ENCODE results near the gene RNF103. TPM values are rescaled to one million over a fixed set of nuclear protein-coding genes. Genes with fewer than 3 reads are reported as not detected.
A peak's percentile ranks its signal among the peaks of the same experiment; 100 is the strongest.
"Not testable (repeated sequence)": the region's sequence is repeated elsewhere in the genome, so short reads cannot be mapped to it uniquely, and the experiment has no call there.

The RNF103 gene
- polyA plus RNA-seq, 2 of the 4 experiments (the other 2 are of a cell fraction), result 20.0 to 38.3 TPM

DNA sequence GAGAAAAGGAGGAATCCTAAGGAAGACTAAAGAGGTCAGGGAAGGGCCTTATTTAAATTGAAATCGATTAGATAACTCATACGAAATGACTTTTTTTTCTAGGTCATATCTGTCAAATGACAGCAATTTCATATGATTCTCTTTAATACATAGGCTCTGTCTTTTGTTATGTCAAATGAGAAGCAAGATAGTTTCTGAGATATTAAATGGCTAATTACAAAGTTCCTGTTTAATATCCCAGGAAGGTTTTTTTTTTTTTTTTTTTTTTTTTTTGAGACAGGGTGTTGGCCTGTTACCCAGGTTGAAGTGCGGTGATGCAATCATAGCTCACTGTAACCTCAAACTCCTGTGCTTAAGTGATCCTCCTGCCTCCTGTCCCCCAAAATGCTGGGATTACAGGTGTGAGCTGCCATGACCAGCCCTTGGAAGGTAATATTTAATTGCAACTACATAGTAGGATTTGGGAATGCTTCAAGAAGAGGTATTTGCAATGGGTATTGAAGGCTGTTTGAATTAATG is 48.4 kb upstream of the RNF103 start:
- H3K4me1 ChIP-seq, result peaks cover 16% of the 10 kb centered on the region; the same call in 2 of the 3 replicates
- POLR2A ChIA-PET, result interaction anchor here (0.6 kb wide), 1 partner anchor 868 kb away, joined by 5 read pairs; no protein-coding TSS in a partner anchor
- FAIRE-seq (no peak), DNase-seq (ENCODE audit: low read depth in 1 of 2, low spot score in 1 of 2) (no peak), ATAC-seq (no peak)
- H3K27ac ChIP-seq, result peak overlapping the region in 1 of 2 experiments; percentile 40; a peak in 1 of 6 replicates
- peak overlapping the region; percentile 49; the same call in 2 of the 3 replicates for H3K4me2 ChIP-seq
- H3K9me3 ChIP-seq, result no peaks in the 10 kb centered on the region
- WGBS (ENCODE audit: missing lambda C conversion rate), result 83% methylated on average over 3 of the region's 3 CpGs
- H3K4me3 ChIP-seq, result no peak overlapping the region
- CTCF ChIA-PET, result no interaction called here
- TF ChIP-seq POLR2A (IDR thresholded peaks at IDR 0.05; ENCODE audit: low read length) (no peak), MYC (IDR thresholded peaks at IDR 0.05; ENCODE audit: borderline replicate concordance, low read length) (no peak), RAD21 (conservative IDR thresholded peaks at IDR 0.05 in 1 of 2, IDR thresholded peaks at IDR 0.05 in 1 of 2) (no peak), FOSL2 (IDR thresholded peaks at IDR 0.05) (no peak), FOSL2 (CRISPR knock-in tag; IDR thresholded peaks at IDR 0.05) (no peak), RFX5 (IDR thresholded peaks at IDR 0.05) (no peak), EHMT2 (IDR thresholded peaks at IDR 0.05; ENCODE audit: low read depth) (no peak), CEBPB (IDR thresholded peaks at IDR 0.05) (no peak), MAZ (IDR thresholded peaks at IDR 0.05; ENCODE audit: borderline replicate concordance, low read depth, low read length) (no peak), RCOR1 (IDR thresholded peaks at IDR 0.05; ENCODE audit: low read depth, low read length) (no peak), HOXB5 (CRISPR knock-in tag; IDR thresholded peaks at IDR 0.05) (no peak)

DNA sequence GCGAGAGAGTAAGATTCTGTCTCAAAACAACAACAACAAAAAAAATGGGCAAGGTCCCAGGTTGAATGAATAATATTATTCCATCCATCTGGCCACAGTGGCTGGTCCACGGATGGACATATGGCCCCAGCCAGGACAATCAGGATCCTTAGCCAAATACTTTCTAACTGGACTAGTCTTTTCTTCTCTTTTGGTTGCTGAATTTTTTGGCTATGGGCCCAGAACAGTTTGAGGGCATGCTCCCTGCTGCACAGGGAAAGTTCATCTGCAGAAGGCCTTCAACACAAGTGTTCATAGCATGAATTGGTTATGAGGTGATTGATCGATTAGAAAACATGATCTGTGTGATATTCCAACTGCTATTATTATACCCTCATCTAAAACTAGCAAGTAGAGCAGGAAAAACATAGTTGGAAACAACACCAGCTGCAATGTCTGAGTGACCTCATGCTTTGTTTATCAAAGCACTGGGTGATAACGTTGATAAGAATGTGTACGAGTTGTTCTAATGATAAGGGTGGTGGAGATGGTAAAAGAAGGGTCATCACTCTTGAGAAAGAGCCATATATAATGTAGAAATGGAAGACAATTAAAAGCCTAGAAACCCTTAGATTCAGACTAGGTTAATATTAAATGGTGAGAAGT is 47.8 kb upstream of the RNF103 start:
- Histone ChIP-seq H3K27ac (peak overlapping the region in 1 of 2 experiments; percentile 44; a peak in 1 of 6 replicates), H3K4me3 (no peak overlapping the region), H3K4me2 (peak overlapping the region; percentile 49), H3K4me1 (peaks cover 16% of the 10 kb centered on the region; the same call in 2 of the 3 replicates), H3K9me3 (no peaks in the 10 kb centered on the region)
- WGBS (ENCODE audit: missing lambda C conversion rate), result 32% methylated on average over 5 of the region's 5 CpGs
- ATAC-seq (peak; percentile 47 to 66; a peak in 3 of 6 replicates), FAIRE-seq (no peak), DNase-seq (ENCODE audit: low read depth in 1 of 2, low spot score in 1 of 2) (no peak)
- POLR2A ChIA-PET, result no interaction called here
- CTCF ChIA-PET, result interaction anchor here (0.5 kb wide), 1 partner anchor 8 kb away, joined by 3 read pairs; no protein-coding TSS in a partner anchor
- TF ChIP-seq RFX5 (IDR thresholded peaks at IDR 0.05) (no peak), CHD2 (IDR thresholded peaks at IDR 0.05; ENCODE audit: low read length, partially characterized antibody) (no peak), MAZ (IDR thresholded peaks at IDR 0.05; ENCODE audit: borderline replicate concordance, low read depth, low read length) (no peak), POLR2AphosphoS2 (conservative IDR thresholded peaks at IDR 0.05; ENCODE audit: low read length) (no peak), HOXA7 (CRISPR knock-in tag; IDR thresholded peaks at IDR 0.05) (no peak)
- TF ChIP-seq, protein P1, sequence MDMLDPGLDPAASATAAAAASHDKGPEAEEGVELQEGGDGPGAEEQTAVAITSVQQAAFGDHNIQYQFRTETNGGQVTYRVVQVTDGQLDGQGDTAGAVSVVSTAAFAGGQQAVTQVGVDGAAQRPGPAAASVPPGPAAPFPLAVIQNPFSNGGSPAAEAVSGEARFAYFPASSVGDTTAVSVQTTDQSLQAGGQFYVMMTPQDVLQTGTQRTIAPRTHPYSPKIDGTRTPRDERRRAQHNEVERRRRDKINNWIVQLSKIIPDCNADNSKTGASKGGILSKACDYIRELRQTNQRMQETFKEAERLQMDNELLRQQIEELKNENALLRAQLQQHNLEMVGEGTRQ (IDR thresholded peaks at IDR 0.05), result no peak
- TF ChIP-seq, protein P2, sequence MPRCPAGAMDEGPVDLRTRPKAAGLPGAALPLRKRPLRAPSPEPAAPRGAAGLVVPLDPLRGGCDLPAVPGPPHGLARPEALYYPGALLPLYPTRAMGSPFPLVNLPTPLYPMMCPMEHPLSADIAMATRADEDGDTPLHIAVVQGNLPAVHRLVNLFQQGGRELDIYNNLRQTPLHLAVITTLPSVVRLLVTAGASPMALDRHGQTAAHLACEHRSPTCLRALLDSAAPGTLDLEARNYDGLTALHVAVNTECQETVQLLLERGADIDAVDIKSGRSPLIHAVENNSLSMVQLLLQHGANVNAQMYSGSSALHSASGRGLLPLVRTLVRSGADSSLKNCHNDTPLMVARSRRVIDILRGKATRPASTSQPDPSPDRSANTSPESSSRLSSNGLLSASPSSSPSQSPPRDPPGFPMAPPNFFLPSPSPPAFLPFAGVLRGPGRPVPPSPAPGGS (IDR thresholded peaks at IDR 0.05), result no peak
- TF ChIP-seq, protein P3, sequence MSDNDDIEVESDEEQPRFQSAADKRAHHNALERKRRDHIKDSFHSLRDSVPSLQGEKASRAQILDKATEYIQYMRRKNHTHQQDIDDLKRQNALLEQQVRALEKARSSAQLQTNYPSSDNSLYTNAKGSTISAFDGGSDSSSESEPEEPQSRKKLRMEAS (IDR thresholded peaks at IDR 0.05), result no peak

DNA sequence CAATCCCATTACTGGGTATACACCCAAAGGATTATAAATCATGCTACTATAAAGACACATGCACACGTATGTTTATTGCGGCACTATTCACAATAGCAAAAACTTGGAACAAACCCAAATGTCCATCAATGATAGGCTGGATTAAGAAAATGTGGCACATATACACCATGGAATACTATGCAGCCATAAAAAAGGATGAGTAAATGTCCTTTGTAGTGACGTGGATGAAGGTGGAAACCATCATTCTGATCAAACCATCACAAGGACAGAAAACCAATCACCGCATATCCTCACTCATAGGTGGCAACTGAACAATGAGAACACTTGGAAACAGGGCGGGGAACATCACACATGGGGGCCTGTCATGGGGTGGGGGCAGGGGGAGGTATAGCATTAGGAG is 45.7 kb upstream of the RNF103 start:
- DNase-seq (ENCODE audit: low read depth in 1 of 2, low spot score in 1 of 2); ATAC-seq; CTCF ChIA-PET; FAIRE-seq; H3K4me2 ChIP-seq; H3K27ac ChIP-seq; H3K4me3 ChIP-seq; POLR2A ChIA-PET; H3K9me3 ChIP-seq: not testable (repeated sequence)
- 76% methylated on average over 5 of the region's 5 CpGs for WGBS (ENCODE audit: missing lambda C conversion rate)
- peaks cover 16% of the 10 kb centered on the region; the same call in 2 of the 3 replicates for H3K4me1 ChIP-seq

DNA sequence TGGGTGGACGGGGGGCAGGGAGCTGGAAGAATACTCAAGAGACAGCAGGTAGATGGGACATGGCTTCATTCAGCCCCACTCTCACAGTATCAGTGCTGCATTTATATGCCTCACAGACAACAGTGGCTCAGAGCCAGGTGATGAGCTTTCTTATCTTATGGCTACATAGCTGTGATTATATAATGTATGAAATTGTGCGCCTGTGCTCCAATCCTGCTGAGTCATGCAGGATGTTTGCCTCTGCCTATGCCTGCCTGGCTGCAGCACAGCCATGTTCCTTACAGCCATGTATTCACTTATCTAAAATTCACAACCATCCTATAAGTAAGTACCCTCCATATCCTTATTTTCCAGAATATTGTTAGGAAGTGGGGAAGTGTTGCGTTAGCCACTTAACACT is 37.7 kb upstream of the RNF103 start:
- no peak overlapping the region for H3K4me3 ChIP-seq
- no peak overlapping the region for H3K4me2 ChIP-seq
- FAIRE-seq, result no peak
- H3K27ac ChIP-seq, result no peak overlapping the region
- no peaks in the 10 kb centered on the region for H3K4me1 ChIP-seq
- peaks cover 21% of the 10 kb centered on the region for H3K9me3 ChIP-seq
- peak in 1 of 2 experiments; percentile 50 for DNase-seq (ENCODE audit: low read depth in 1 of 2, low spot score in 1 of 2)
- CTCF ChIA-PET, result no interaction called here
- ATAC-seq, result no peak
- POLR2A ChIA-PET, result no interaction called here
- 68% methylated on average over 3 of the region's 3 CpGs for WGBS (ENCODE audit: missing lambda C conversion rate)
- TF ChIP-seq, protein P4, sequence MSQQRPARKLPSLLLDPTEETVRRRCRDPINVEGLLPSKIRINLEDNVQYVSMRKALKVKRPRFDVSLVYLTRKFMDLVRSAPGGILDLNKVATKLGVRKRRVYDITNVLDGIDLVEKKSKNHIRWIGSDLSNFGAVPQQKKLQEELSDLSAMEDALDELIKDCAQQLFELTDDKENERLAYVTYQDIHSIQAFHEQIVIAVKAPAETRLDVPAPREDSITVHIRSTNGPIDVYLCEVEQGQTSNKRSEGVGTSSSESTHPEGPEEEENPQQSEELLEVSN (IDR thresholded peaks at IDR 0.05; ENCODE audit: borderline replicate concordance, low read depth), result no peak
- TF ChIP-seq CBX2 (IDR thresholded peaks at IDR 0.05; ENCODE audit: borderline replicate concordance, low read depth), result no peak
- TF ChIP-seq ZFP36 (IDR thresholded peaks at IDR 0.05; ENCODE audit: borderline replicate concordance, partially characterized antibody), result peak; percentile 21
- no peak for TF ChIP-seq EHMT2 (IDR thresholded peaks at IDR 0.05; ENCODE audit: low read depth)
- no peak for TF ChIP-seq NPAS2 (CRISPR knock-in tag; IDR thresholded peaks at IDR 0.05; ENCODE audit: borderline replicate concordance)
- no peak for TF ChIP-seq FOSL2 (IDR thresholded peaks at IDR 0.05)
- TF ChIP-seq FOSL2 (CRISPR knock-in tag; IDR thresholded peaks at IDR 0.05), result no peak
- TF ChIP-seq, protein P5, sequence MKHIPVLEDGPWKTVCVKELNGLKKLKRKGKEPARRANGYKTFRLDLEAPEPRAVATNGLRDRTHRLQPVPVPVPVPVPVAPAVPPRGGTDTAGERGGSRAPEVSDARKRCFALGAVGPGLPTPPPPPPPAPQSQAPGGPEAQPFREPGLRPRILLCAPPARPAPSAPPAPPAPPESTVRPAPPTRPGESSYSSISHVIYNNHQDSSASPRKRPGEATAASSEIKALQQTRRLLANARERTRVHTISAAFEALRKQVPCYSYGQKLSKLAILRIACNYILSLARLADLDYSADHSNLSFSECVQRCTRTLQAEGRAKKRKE (CRISPR knock-in tag; IDR thresholded peaks at IDR 0.05; ENCODE audit: low read depth), result no peak
- TF ChIP-seq MAFK (IDR thresholded peaks at IDR 0.05; ENCODE audit: partially characterized antibody), result peak; percentile 64
- no peak for TF ChIP-seq SREBF2 (IDR thresholded peaks at IDR 0.05)
- no peak for TF ChIP-seq NR3C1 (IDR thresholded peaks at IDR 0.05)
- TF ChIP-seq ESRRA (IDR thresholded peaks at IDR 0.05; ENCODE audit: borderline replicate concordance, low read length), result no peak
- TF ChIP-seq NFE2L2 (conservative IDR thresholded peaks at IDR 0.05; ENCODE audit: low read length), result peak; percentile 72

All from A549 (cell line).